HL-60 (cell line): ENCODE results near the gene BBS12.

Experiments used
- DNase-seq, 2 experiments: peaks; one replicate each; pipeline ENCODE4 v3.0.0-alpha.2; 2010 to 2020; ENCODE audit warnings: low read depth in 1 of 2, low spot score in 1 of 2
- H3K27ac ChIP-seq: fragments of 250-450 bp; sonication (Bioruptor Pico); replicated peaks from 2 replicates; pipeline ENCODE4 v1.5.1; 2020; ENCODE audit warnings: mild to moderate bottlenecking, moderate library complexity
- H3K27me3 ChIP-seq: fragments of 250-450 bp; sonication (Bioruptor Pico); 2 replicates; pipeline ENCODE4 v1.5.1; 2021; ENCODE audit warnings: mild to moderate bottlenecking, moderate library complexity; ENCODE audit not compliant: insufficient read depth, poor library complexity, severe bottlenecking
- H3K4me3 ChIP-seq: replicated peaks from 2 replicates; pipeline ENCODE4 v1.5.1; 2011; ENCODE audit warnings: mild to moderate bottlenecking, control low read depth, low read length; ENCODE audit not compliant: insufficient read depth
- CTCF ChIP-seq: IDR thresholded peaks from one replicate; pipeline ENCODE4 v1.5.1; 2011; ENCODE audit warnings: low read length, control low read depth, inconsistent platforms; ENCODE audit not compliant: insufficient read depth
- GABPA ChIP-seq: IDR thresholded peaks from 2 replicates; pipeline ENCODE4 v1.6.1; 2012; ENCODE audit warnings: low read depth
- POLR2AphosphoS5 ChIP-seq: IDR thresholded peaks from 2 replicates; pipeline ENCODE4 v1.6.1; 2012; ENCODE audit warnings: low read depth
- REST ChIP-seq: IDR thresholded peaks from 2 replicates; pipeline ENCODE4 v1.6.1; 2012; ENCODE audit warnings: low read depth; ENCODE audit not compliant: insufficient replicate concordance
- SPI1 ChIP-seq: IDR thresholded peaks from 2 replicates; pipeline ENCODE4 v1.6.1; 2012; ENCODE audit warnings: low read depth, mild to moderate bottlenecking, borderline replicate concordance

Gene BBS12

DNA sequence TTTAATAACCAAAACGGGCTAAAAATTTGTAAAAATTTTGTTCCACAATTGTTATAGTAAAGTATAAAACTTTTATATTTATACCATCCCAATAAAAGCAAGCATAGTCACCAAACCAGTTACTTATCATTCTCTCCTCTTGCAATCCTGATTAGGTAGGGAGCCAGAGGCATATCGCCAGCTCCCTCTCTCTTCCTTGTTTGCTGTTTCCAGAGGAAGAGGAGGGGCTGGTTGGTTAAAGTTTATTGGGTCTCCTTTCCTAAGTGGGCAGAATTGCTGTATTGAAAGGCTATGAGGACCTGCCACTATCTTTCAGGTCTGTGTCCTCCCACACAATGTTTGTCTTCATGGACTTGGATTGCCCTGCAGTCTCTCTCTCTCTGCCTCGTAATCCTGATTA is 29.6 kb upstream of the BBS12 start:
- no peak for DNase-seq
- Histone ChIP-seq H3K27me3 (no peaks in the 10 kb centered on the region), H3K27ac (no peak overlapping the region), H3K4me3 (no peak overlapping the region)
- TF ChIP-seq SPI1, result no peak
- no peak for TF ChIP-seq GABPA
- TF ChIP-seq POLR2AphosphoS5, result no peak
- TF ChIP-seq REST, result no peak
- no peak for TF ChIP-seq CTCF

DNA sequence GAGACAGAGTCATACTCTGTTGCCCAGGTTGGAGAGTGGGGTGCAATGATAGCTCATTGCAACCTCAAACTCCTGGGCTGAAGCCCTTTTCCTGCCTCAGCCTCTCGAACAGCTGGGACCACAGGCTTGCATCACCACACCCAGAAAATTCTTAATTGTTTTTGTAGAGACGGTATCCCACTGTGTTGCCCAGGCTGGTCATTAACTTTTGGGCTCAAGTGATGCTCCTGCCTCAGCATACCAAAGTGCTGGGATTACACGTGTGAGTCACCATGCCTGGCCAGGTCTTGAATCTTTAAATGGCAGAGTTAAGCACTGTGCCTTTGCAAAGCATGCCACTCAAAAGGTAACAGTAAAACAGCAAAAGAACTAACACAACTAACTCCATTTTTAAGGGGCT is 28.6 kb upstream of the BBS12 start:
- DNase-seq, result no peak
- H3K4me3 ChIP-seq, result no peak overlapping the region
- H3K27ac ChIP-seq, result no peak overlapping the region
- no peaks in the 10 kb centered on the region for H3K27me3 ChIP-seq
- no peak for TF ChIP-seq CTCF
- no peak for TF ChIP-seq REST
- TF ChIP-seq GABPA, result no peak
- no peak for TF ChIP-seq POLR2AphosphoS5
- no peak for TF ChIP-seq SPI1

GRCh38 chr4:122705009-122705408 is 27.5 kb upstream of the BBS12 start:
- no peaks in the 10 kb centered on the region for H3K27me3 ChIP-seq
- H3K27ac ChIP-seq, result no peak overlapping the region
- no peak for DNase-seq
- no peak overlapping the region for H3K4me3 ChIP-seq
- TF ChIP-seq SPI1 (no peak), CTCF (no peak), POLR2AphosphoS5 (no peak), REST (no peak), GABPA (no peak)
